ENCODE results near the gene BACH2. TPM values are rescaled to one million over a fixed set of nuclear protein-coding genes. Genes with fewer than 3 reads are reported as not detected.

The BACH2 gene
- total RNA-seq, 6 donors from 2014 or later, result 3.1 to 6.8 (median 5.3) TPM

DNA sequence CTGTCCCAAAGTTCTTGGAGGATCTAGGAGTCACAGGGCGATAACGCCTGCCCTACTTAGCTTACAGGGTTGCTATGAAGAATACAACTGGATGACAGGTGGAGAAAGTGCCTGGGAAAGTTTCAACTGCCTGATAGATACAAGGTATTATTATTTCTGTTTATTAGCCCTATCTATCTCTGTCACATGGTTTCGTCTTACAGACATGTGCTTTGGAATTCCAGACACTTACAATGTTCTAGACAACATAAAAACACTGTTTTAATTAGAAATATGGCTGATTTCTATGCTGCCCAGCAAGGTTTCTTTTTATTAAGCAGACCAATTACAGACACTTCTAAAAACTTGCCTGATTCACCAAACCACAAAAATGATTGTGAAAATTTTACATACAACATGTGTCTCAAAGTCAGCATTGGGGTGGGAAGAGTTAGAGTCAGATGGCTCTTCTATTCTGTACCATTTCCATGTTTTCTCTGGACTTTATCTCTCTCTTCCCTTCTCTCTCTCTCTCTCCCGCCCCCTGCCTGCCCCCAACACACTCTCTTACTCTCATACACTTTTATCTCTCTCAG lies 352.4 kb downstream of the BACH2 start:
- Histone ChIP-seq H3K36me3 (peaks cover 0 to 3% (median 0%) of the 10 kb centered on the region in 4 donors), H3K4me3 (no peak overlapping the region), H3K27me3 (no peaks in the 10 kb centered on the region), H3K4me1 (peaks cover 15 to 26% (median 24%) of the 10 kb centered on the region in 4 donors), H3K9me3 (no peaks in the 10 kb centered on the region), H3K27ac (no peak overlapping the region)
- whole genome bisulfite sequencing, 2 donors, result 94% methylated on average over 4 of the region's 4 CpGs
- DNase-seq (no peak), ATAC-seq (ENCODE audit: low FRiP score in 2 of 2) (no peak)
- TF ChIP-seq, protein P1, sequence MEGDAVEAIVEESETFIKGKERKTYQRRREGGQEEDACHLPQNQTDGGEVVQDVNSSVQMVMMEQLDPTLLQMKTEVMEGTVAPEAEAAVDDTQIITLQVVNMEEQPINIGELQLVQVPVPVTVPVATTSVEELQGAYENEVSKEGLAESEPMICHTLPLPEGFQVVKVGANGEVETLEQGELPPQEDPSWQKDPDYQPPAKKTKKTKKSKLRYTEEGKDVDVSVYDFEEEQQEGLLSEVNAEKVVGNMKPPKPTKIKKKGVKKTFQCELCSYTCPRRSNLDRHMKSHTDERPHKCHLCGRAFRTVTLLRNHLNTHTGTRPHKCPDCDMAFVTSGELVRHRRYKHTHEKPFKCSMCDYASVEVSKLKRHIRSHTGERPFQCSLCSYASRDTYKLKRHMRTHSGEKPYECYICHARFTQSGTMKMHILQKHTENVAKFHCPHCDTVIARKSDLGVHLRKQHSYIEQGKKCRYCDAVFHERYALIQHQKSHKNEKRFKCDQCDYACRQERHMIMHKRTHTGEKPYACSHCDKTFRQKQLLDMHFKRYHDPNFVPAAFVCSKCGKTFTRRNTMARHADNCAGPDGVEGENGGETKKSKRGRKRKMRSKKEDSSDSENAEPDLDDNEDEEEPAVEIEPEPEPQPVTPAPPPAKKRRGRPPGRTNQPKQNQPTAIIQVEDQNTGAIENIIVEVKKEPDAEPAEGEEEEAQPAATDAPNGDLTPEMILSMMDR (IDR thresholded peaks at IDR 0.05), result no peak
- TF ChIP-seq POLR2AphosphoS5 (IDR thresholded peaks at IDR 0.05) (no peak), EP300 (IDR thresholded peaks at IDR 0.05) (no peak), POLR2A (IDR thresholded peaks at IDR 0.05) (no peak)

DNA sequence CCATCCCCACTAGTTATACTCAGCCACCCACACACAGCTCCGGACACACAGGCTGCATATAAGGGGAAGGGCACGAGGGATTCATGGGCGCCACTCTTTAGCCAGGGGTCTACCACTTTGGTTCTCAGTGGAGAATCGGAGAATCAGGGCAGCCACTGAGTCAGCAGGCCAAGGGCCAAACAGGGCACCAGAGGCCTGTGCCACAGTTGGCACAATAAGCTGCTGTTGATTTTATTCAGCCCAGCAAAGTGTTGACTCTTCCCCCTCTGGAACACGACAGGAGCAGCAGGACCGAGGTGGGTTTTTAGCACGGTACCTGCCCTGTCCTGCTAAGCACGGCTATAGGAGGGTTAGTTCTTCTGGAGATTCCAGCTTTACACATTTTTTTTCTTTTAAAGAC lies 354.0 kb downstream of the BACH2 start:
- DNase-seq (no peak), ATAC-seq (ENCODE audit: low FRiP score in 2 of 2) (no peak)
- Histone ChIP-seq H3K4me1 (peaks cover 15 to 26% (median 24%) of the 10 kb centered on the region in 4 donors), H3K36me3 (no peaks in the 10 kb centered on the region), H3K27ac (no peak overlapping the region), H3K27me3 (no peaks in the 10 kb centered on the region), H3K4me3 (no peak overlapping the region), H3K9me3 (no peaks in the 10 kb centered on the region)
- WGBS, 2 donors, result 98 to 99% methylated on average over 8 of the region's 8 CpGs
- no peak for TF ChIP-seq EP300 (IDR thresholded peaks at IDR 0.05)
- no peak for TF ChIP-seq POLR2A (IDR thresholded peaks at IDR 0.05)
- TF ChIP-seq, protein P1 (IDR thresholded peaks at IDR 0.05), result no peak
- no peak for TF ChIP-seq POLR2AphosphoS5 (IDR thresholded peaks at IDR 0.05)

DNA sequence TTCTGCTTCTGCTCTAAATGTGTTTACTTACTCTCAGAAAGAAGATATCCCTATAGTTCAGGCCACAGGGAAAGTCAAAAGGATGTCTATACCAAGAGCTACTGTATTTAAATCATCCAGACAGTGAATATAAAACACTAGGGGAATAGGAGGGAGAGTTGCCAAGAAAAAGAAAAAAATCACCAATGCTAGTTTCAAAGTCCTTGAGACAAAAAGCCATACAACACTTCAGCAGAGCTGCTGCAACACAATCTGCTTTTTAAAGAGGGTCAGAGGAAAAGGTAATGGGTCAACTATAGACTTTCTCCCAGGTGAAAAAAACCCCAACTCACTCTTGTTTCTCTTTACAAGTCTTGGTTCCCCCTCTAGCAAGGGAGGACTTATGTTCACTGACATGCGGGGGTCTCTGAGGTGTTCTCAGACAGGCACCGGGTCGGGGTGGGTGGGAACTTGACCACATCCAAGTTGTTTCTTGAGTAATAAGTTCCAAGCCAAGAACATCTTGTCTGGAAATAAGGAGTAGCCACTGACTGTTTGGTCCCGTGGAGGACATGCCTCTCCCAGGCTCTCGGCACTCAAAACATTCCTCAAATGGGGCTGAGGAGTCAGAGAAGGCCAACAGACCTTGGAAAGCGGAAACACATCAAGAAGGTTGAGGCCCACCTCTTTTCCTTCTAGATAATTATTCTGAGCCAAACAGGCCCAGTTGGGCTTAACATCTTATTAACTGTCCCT lies 354.7 kb downstream of the BACH2 start:
- Histone ChIP-seq H3K4me1 (peaks cover 15 to 26% (median 24%) of the 10 kb centered on the region in 4 donors), H3K36me3 (no peaks in the 10 kb centered on the region), H3K27ac (peak overlapping the region in 1 of 4 donors; percentile 42), H3K27me3 (no peaks in the 10 kb centered on the region), H3K9me3 (no peaks in the 10 kb centered on the region), H3K4me3 (no peak overlapping the region)
- ATAC-seq (ENCODE audit: low FRiP score in 2 of 2) (peak in 1 of 2 donors; percentile 57), DNase-seq (no peak)
- WGBS, 2 donors, result 73 to 80% methylated on average over 6 of the region's 6 CpGs
- TF ChIP-seq POLR2A (IDR thresholded peaks at IDR 0.05) (no peak), EP300 (IDR thresholded peaks at IDR 0.05) (no peak), POLR2AphosphoS5 (IDR thresholded peaks at IDR 0.05) (no peak)
- TF ChIP-seq, protein P1 (IDR thresholded peaks at IDR 0.05), result no peak

DNA sequence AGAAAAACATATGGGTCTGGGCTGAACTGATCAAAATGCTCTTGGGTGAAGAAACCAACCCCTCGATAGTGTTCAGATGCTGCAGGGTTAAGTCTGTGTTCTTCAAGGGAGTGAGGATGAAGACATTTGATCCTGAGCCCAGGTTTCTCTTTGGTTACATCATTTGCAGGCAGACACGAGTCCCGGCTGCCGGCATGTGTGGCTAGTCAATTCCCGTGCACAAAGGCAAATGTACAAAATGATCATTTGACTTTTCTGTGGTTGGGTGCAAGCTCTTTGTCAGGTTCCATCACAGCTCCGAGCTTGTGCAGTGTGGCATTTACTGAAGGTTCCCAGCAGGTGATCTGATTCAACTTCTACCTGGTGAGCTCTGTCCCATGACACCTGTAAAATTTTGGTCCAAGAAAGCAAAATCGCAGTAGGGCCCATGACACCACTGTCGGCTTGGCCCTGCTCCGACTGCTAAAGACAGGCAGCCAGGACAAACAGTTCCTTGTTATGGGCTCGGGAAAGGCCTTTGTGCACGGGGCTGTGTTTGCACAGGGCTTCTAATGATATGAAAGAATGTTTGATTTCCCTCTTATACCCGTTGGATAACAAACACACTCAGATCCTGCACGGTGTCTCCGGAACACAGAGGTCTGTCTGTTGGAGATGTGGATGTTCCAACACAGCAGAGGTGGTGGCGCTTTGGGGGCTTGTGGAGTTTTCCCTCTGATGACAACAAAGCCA lies 355.4 kb downstream of the BACH2 start:
- DNase-seq (peak in 1 of 2 donors; percentile 48), ATAC-seq (ENCODE audit: low FRiP score in 2 of 2) (peak; percentile 78)
- Histone ChIP-seq H3K9me3 (no peaks in the 10 kb centered on the region), H3K27ac (peak overlapping the region in 2 of 4 donors; percentile 35 to 42), H3K4me1 (peaks cover 15 to 26% (median 24%) of the 10 kb centered on the region in 4 donors), H3K27me3 (no peaks in the 10 kb centered on the region), H3K4me3 (no peak overlapping the region), H3K36me3 (no peaks in the 10 kb centered on the region)
- TF ChIP-seq POLR2AphosphoS5 (IDR thresholded peaks at IDR 0.05) (peak in 1 of 2 donors; percentile 23), EP300 (IDR thresholded peaks at IDR 0.05) (no peak)
- 58 to 67% methylated on average over 10 to 15 of the region's 15 CpGs for WGBS, 2 donors

Data from upper lobe of left lung (tissue), 6 donors.